Muscle of leg (tissue), 11 donors: Measurements from ENCODE around the gene ZNF408. TPM values are rescaled to one million over a fixed set of nuclear protein-coding genes. Genes with fewer than 3 reads are reported as not detected.
"Not testable (repeated sequence)": the region's sequence is repeated elsewhere in the genome, so short reads cannot be mapped to it uniquely, and the experiment has no call there.

Source experiments
- DNase-seq: peaks from one replicate; pipeline ENCODE4 v3.0.0; 2013
- H3K27ac ChIP-seq: one replicate; pipeline ENCODE4 v1.5.1; 2013; ENCODE audit warnings: mild to moderate bottlenecking, low read length, control low read depth
- H3K27me3 ChIP-seq: one replicate; pipeline ENCODE4 v1.6.1; 2013; ENCODE audit warnings: low read length; ENCODE audit not compliant: control insufficient read depth, insufficient read depth
- H3K36me3 ChIP-seq: one replicate; pipeline ENCODE4 v1.6.1; 2013; ENCODE audit warnings: low read length; ENCODE audit not compliant: control insufficient read depth, insufficient read depth
- H3K4me1 ChIP-seq: one replicate; pipeline ENCODE4 v1.6.1; 2013; ENCODE audit warnings: low read length; ENCODE audit not compliant: control insufficient read depth, insufficient read depth
- H3K4me3 ChIP-seq: one replicate; pipeline ENCODE4 v1.5.1; 2013; ENCODE audit warnings: low read length, control low read depth
- H3K9me3 ChIP-seq: replicated peaks from 2 replicates; pipeline ENCODE4 v1.6.1; 2013; ENCODE audit warnings: low read depth, low read length; ENCODE audit not compliant: control insufficient read depth
- WGBS: methylation state at CpG from one replicate; pipeline ENCODE4 v1.1.5; 2013; ENCODE audit warnings: missing lambda C conversion rate; ENCODE audit not compliant: insufficient coverage; 5-methylcytosine and 5-hydroxymethylcytosine counted together
- polyA plus RNA-seq, 8 donors: library from polyadenylated mRNA; unstranded; fragments of 120-200 nt; gene quantifications; one replicate each; pipeline versions ENCODE4 v1.2.1 to v1.2.3, GENCODE V29; 2013; ENCODE audit warnings: inconsistent platforms in 1 of 8, low replicate concordance in 1 of 8; ENCODE audit not compliant: insufficient read length in 8 of 8, insufficient read depth in 1 of 8
- total RNA-seq: library from RNA; stranded (reverse); fragments of 120-200 nt; gene quantifications from one replicate; pipeline ENCODE4 v1.2.4, GENCODE V29; 2013

ZNF408 gene
- total and polyA plus RNA-seq, 9 donors, result 5.8 to 14.8 (median 8.3) TPM

DNA sequence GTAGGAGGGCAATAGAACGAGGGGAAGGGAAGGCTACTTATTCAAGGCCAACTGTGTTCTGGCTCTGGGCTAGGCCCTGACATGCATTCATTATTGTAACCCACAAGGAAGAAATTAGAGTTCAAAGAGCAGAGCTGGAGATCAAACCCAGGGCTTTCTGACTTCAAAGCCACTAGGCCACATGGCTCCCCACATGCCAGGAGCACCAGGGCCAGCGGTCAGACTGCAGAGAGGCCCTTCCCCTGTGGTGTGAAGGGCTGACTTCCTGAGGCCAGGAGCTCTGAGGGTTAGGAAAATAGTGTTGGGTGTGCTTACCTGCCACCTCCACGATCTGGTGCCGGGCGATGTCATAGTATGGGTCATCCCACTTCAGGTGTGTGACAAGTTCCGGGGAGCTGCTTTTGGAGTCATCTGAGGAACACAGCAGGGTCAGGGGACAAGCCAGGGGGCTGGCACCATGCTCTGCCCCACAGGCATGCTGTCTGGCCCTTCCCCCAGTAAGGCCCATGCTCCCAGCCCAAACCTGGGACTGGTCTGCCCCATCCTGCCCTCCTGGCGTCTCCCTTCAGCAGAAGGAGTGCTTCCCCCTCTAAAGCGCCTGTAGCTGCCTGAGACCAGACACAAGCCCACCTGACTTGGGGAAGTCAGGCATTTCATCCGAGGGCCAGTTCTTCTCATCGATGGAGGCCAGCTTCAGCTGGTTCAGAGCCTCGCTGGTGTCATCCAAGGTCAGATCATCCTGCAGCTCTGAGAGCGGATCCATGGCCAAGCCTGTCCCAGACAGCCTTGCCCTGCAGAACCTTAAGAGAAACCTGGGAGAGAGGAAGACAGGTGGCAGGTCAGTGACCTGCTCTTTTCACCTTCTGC, 5.3 kb upstream of the ZNF408 start:
- peak overlapping the region; percentile 69 for H3K27ac ChIP-seq
- H3K4me3 ChIP-seq, result no peak overlapping the region
- H3K9me3 ChIP-seq, result no peaks in the 10 kb centered on the region
- WGBS, result 87% methylated on average over 11 of the region's 12 CpGs
- H3K36me3 ChIP-seq, result peaks cover 44% of the 10 kb centered on the region
- H3K27me3 ChIP-seq, result no peaks in the 10 kb centered on the region
- DNase-seq, result no peak
- H3K4me1 ChIP-seq, result peaks cover 57% of the 10 kb centered on the region

GRCh38 chr11:46696212-46696558, 4.6 kb upstream of the ZNF408 start:
- Histone ChIP-seq H3K27me3 (no peaks in the 10 kb centered on the region), H3K36me3 (peaks cover 38% of the 10 kb centered on the region), H3K4me1 (peaks cover 57% of the 10 kb centered on the region), H3K9me3 (no peaks in the 10 kb centered on the region), H3K27ac (peak overlapping the region; percentile 69), H3K4me3 (no peak overlapping the region)
- 86% methylated on average over 8 of the region's 11 CpGs for WGBS
- DNase-seq, result peak; percentile 87

- WGBS, result 69% methylated on average over 3 of the region's 3 CpGs
- no peak for DNase-seq
- Histone ChIP-seq H3K9me3 (no peaks in the 10 kb centered on the region), H3K27ac (no peak overlapping the region), H3K4me3 (no peak overlapping the region), H3K27me3 (no peaks in the 10 kb centered on the region), H3K4me1 (peaks cover 65% of the 10 kb centered on the region), H3K36me3 (peaks cover 31% of the 10 kb centered on the region)
Measured at GRCh38 chr11:46697303-46697702, 3.5 kb upstream of the ZNF408 start.

DNA sequence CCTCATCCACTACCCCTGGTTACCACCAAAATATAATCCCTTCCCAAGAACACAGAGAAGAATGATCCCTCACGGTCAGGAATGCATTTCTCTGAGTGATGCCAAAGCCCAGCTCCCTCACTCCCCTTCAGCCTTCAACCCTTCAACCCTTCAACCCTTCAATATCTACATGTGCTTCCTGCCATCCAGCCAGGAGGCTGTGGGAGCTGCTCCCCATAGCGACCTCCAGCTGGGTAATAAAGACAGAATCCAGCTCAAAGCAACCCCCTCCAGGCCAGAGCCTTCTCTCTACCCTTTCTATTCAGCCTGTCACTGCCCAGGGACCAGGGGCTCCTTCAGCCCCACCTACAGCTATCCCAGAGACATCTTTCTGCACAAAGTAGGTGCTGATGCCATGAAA, 3.1 kb upstream of the ZNF408 start:
- Histone ChIP-seq H3K27ac (no peak overlapping the region), H3K36me3 (peaks cover 33% of the 10 kb centered on the region), H3K4me3 (no peak overlapping the region), H3K27me3 (no peaks in the 10 kb centered on the region), H3K9me3 (no peaks in the 10 kb centered on the region), H3K4me1 (peaks cover 65% of the 10 kb centered on the region)
- WGBS, result 42% methylated on average over 2 of the region's 2 CpGs
- no peak for DNase-seq

DNA sequence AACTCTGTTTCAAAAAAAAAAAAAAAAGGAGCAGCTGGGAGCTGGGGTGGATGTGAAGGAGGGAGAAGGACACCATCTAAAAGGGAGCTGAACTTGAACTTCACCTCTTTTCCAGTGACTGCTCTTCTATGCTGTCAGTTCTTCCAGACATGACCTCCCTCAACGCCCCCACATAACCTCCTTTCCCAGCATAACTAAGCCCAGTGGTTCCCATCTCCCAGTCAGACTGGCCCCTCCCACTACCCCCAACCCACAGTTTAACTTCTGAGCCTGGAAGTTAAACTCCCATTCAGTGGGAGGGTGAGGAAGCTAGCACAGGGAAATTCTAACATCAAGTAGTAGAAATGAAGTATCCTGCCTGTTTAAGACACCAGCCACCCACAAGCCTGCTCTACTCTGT, 2.2 kb upstream of the ZNF408 start:
- H3K4me1 ChIP-seq, result peaks cover 65% of the 10 kb centered on the region
- no peak overlapping the region for H3K4me3 ChIP-seq
- no peaks in the 10 kb centered on the region for H3K9me3 ChIP-seq
- no peaks in the 10 kb centered on the region for H3K27me3 ChIP-seq
- H3K27ac ChIP-seq, result no peak overlapping the region
- no peak for DNase-seq
- H3K36me3 ChIP-seq, result peaks cover 41% of the 10 kb centered on the region
- no CpG with 5 or more reads among the region's 1 CpG for WGBS

DNA sequence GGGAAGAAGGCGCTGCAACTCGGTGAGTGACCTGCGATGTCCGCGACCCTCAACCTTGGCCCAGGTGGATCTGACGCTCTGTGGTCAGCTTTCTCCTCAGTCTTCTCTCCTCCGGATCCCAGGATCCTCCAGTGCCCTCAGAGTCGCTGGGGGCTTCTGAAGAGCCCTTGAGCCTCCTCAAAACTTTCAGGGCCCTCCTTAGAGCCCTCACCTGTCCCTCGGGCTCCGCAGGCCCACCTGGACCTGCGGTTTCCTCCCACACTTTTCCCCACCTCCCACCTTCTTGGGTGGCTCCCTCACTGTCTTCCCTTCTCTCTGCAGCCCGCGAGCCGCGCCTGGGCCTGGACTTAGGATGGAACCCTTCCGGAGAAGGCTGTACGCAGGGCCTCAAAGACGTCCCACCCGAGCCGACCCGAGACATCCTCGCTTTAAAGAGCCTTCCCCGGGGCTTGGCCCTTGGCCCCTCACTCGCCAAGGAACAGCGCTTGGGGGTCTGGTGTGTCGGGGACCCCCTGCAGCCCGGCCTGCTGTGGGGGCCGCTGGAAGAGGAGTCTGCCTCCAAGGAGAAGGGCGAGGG, 335 bp downstream of the ZNF408 start:
- H3K27me3 ChIP-seq, result no peaks in the 10 kb centered on the region
- peak overlapping the region; percentile 99 for H3K27ac ChIP-seq
- peak overlapping the region; percentile 96 for H3K4me3 ChIP-seq
- DNase-seq, result no peak
- H3K4me1 ChIP-seq, result peaks cover 41% of the 10 kb centered on the region
- H3K36me3 ChIP-seq, result peaks cover 44% of the 10 kb centered on the region
- H3K9me3 ChIP-seq, result no peaks in the 10 kb centered on the region
- WGBS, result under 1% methylated on average over 23 of the region's 29 CpGs

GRCh38 chr11:46705070-46705688, 4.3 kb downstream of the ZNF408 start:
- 97% methylated on average over 31 of the region's 31 CpGs for WGBS
- H3K27me3 ChIP-seq, result no peaks in the 10 kb centered on the region
- no peak overlapping the region for H3K27ac ChIP-seq
- peaks cover 53% of the 10 kb centered on the region for H3K36me3 ChIP-seq
- H3K9me3 ChIP-seq, result no peaks in the 10 kb centered on the region
- peaks cover 8% of the 10 kb centered on the region for H3K4me1 ChIP-seq
- DNase-seq, result no peak
- H3K4me3 ChIP-seq, result no peak overlapping the region

DNA sequence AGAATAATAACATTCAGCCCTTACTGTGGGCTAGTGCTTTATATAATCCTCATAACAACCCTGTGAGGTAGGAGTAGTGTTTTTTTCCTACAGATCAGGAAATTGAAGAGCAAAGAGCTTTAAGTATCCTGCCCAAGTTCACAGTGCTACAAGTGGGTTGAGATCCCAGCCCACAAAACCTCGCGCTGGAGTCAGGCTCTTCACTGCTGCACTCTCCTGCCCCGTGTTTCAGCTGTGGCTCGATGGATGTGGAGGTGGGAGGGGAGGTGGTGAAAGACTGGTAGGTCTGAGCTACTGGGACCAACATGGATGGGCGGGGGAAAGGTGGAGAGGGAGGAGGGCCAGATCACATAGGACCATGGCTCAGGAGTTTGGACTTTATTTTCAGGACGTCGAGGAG, 6.1 kb downstream of the ZNF408 start:
- H3K27ac ChIP-seq, result no peak overlapping the region
- peaks cover 16% of the 10 kb centered on the region for H3K4me1 ChIP-seq
- WGBS, result 83% methylated on average over 7 of the region's 7 CpGs
- H3K9me3 ChIP-seq, result no peaks in the 10 kb centered on the region
- peaks cover 53% of the 10 kb centered on the region for H3K36me3 ChIP-seq
- H3K27me3 ChIP-seq, result no peaks in the 10 kb centered on the region
- DNase-seq, result no peak
- no peak overlapping the region for H3K4me3 ChIP-seq

GRCh38 chr11:46709351-46709750, 8.5 kb downstream of the ZNF408 start:
- H3K4me3 ChIP-seq, H3K27me3 ChIP-seq, DNase-seq, H3K27ac ChIP-seq, H3K9me3 ChIP-seq: not testable (repeated sequence)
- 86% methylated on average over 9 of the region's 9 CpGs for WGBS
- Histone ChIP-seq H3K4me1 (peaks cover 16% of the 10 kb centered on the region), H3K36me3 (peaks cover 33% of the 10 kb centered on the region)

DNA sequence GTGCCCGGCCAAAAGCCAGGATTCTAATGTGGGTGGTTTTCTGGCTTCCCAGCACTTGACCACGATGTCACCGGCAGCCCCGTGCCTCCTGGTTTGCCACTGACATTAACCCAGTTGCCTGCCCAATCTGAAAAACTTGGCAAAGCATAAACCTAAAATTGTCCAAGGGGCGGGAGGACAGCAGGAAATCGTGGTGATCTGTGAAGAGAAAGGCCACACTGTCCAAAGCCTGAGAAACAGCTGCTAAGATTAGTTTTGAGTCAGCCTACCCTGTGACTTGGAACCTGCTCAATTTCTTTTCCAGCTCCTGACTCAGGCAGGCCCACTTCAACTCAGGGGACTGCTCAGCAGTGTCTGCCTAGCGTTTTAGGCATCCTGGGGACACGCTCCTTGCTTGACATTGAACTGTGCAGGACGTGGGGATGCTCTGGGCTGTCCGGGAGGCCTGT, 10.0 kb downstream of the ZNF408 start:
- no peak overlapping the region for H3K4me3 ChIP-seq

More for the DNA sequence above, 10.0 kb downstream of the ZNF408 start:
- Histone ChIP-seq H3K27ac (peak overlapping the region; percentile 93), H3K27me3 (no peaks in the 10 kb centered on the region), H3K36me3 (peaks cover 18% of the 10 kb centered on the region), H3K9me3 (no peaks in the 10 kb centered on the region), H3K4me1 (peaks cover 16% of the 10 kb centered on the region)
- WGBS, result 53% methylated on average over 6 of the region's 10 CpGs
- peak; percentile 95 for DNase-seq
